Activated CD8-positive, alpha-beta memory T cell treated with anti-CD3 and anti-CD28 coated beads, Interleukin-2, amount 10 ng/mL, durations not matched to agents 7 days and 5 days (primary cell): Measurements from ENCODE around the gene CCDC9. TPM values are rescaled to one million over a fixed set of nuclear protein-coding genes. Genes with fewer than 3 reads are reported as not detected.

Experiments
- ATAC-seq: fragments of 150-1000 bp; cut with Tn5 transposase; one replicate; pipeline ENCODE4 v1.10.0; 2021; ENCODE audit warnings: moderate library complexity
- CTCF ChIA-PET: fragments of 350-600 bp; sonication (Branson Sonifier 250); formaldehyde crosslinking; loops from one replicate; lab custom pipeline; 2021; ENCODE audit warnings: antibody characterized with exemption; lab: Charles Lee
- DNase-seq: peaks from one replicate; pipeline ENCODE4 v3.0.0-alpha.2; 2020
- H3K27ac Mint-ChIP-seq: one replicate; pipeline ENCODE4 v1.8.0; 2021; ENCODE audit warnings: mild to moderate bottlenecking, mixed read lengths
- H3K27me3 Mint-ChIP-seq: one replicate; pipeline ENCODE4 v1.8.0; 2021; ENCODE audit warnings: mixed read lengths
- H3K36me3 Mint-ChIP-seq: one replicate; pipeline ENCODE4 v1.8.0; 2021; ENCODE audit warnings: mild to moderate bottlenecking, mixed read lengths
- H3K4me1 Mint-ChIP-seq: one replicate; pipeline ENCODE4 v1.8.0; 2021; ENCODE audit warnings: mixed read lengths
- H3K4me3 Mint-ChIP-seq: one replicate; pipeline ENCODE4 v1.8.0; 2021; ENCODE audit warnings: mild to moderate bottlenecking, moderate library complexity, mixed read lengths
- H3K9me3 Mint-ChIP-seq: one replicate; pipeline ENCODE4 v1.8.0; 2022; ENCODE audit warnings: low read depth, mixed read lengths
- total RNA-seq, 2 experiments: library from RNA; stranded (reverse); gene quantifications; one replicate each; pipeline ENCODE4 v1.2.3, GENCODE V29; 2021

Gene CCDC9
- total RNA-seq, result 10 to 100 TPM; 24.8 to 27.6 TPM

- peak within 1 kb of the TSS; percentile 85 for H3K4me3 Mint-ChIP-seq
- H3K27me3 Mint-ChIP-seq, result no peaks in the 10 kb centered on the region
- CTCF ChIA-PET, result interaction anchor here (0.7 to 5.2 kb wide), 12 partner anchors 10 to 861 kb away, joined by 3 to 106 read pairs (median 4); partner anchors contain the start of genes INAFM1 and SAE1
- H3K4me1 Mint-ChIP-seq, result peaks cover 23% of the 10 kb centered on the region
- no peaks in the 10 kb centered on the region for H3K9me3 Mint-ChIP-seq
- ATAC-seq (no peak), DNase-seq (peak; percentile 98)
- peak within 1 kb of the TSS; percentile 92 for H3K27ac Mint-ChIP-seq
- H3K36me3 Mint-ChIP-seq, result peaks cover 15% of the 10 kb centered on the region
These were observed at the start of gene CCDC9 for GRCh38 chr19:47255879-47256692. TSS of gene CCDC9 (plus strand) at chr19:47256525. CDS start at chr19:47258401, 1,876 bp downstream.

- no peaks in the 10 kb centered on the region for H3K9me3 Mint-ChIP-seq
- ATAC-seq (no peak), DNase-seq (no peak)
- peaks cover 30% of the 10 kb centered on the region for H3K36me3 Mint-ChIP-seq
- peak overlapping the region; percentile 57 for H3K27ac Mint-ChIP-seq
- CTCF ChIA-PET, result interaction anchor here (0.8 to 13.5 kb wide), 24 partner anchors 11 to 197 kb away, joined by 3 to 466 read pairs (median 8); partner anchors contain the start of genes CCDC9 and SAE1
- H3K27me3 Mint-ChIP-seq, result no peaks in the 10 kb centered on the region
- H3K4me1 Mint-ChIP-seq, result peaks cover 11% of the 10 kb centered on the region
- no peak overlapping the region for H3K4me3 Mint-ChIP-seq
These were observed 46.8 kb upstream of the CCDC9 start for GRCh38 chr19:47209319-47210179.

GRCh38 chr19:47210180-47210490 is 46.2 kb upstream of the CCDC9 start:
- no peak for ATAC-seq
- H3K4me1 Mint-ChIP-seq, result peaks cover 11% of the 10 kb centered on the region
- no peak for DNase-seq
- H3K9me3 Mint-ChIP-seq, result no peaks in the 10 kb centered on the region
- H3K36me3 Mint-ChIP-seq, result peaks cover 25% of the 10 kb centered on the region
- H3K4me3 Mint-ChIP-seq, result no peak overlapping the region
- CTCF ChIA-PET, result interaction anchor here (0.6 to 13.5 kb wide), 37 partner anchors 9 to 281 kb away, joined by 3 to 466 read pairs (median 5); partner anchors contain the start of genes CCDC9 and SAE1
- H3K27me3 Mint-ChIP-seq, result no peaks in the 10 kb centered on the region
- peak overlapping the region; percentile 92 for H3K27ac Mint-ChIP-seq

- peak overlapping the region; percentile 92 for H3K27ac Mint-ChIP-seq
- peaks cover 21% of the 10 kb centered on the region for H3K36me3 Mint-ChIP-seq
- no peaks in the 10 kb centered on the region for H3K9me3 Mint-ChIP-seq
- CTCF ChIA-PET, result interaction anchor here (0.6 to 13.5 kb wide), 40 partner anchors 8 to 280 kb away, joined by 3 to 466 read pairs (median 5); partner anchors contain the start of genes CCDC9, INAFM1 and SAE1
- peaks cover 11% of the 10 kb centered on the region for H3K4me1 Mint-ChIP-seq
- ATAC-seq (peak; percentile 85), DNase-seq (peak; percentile 90)
- no peaks in the 10 kb centered on the region for H3K27me3 Mint-ChIP-seq
- no peak overlapping the region for H3K4me3 Mint-ChIP-seq
These were observed 45.5 kb upstream of the CCDC9 start for GRCh38 chr19:47210689-47211316.

GRCh38 chr19:47215581-47215980 is 40.7 kb upstream of the CCDC9 start:
- Mint-ChIP-seq H3K9me3 (no peaks in the 10 kb centered on the region), H3K36me3 (peaks cover 6% of the 10 kb centered on the region), H3K27ac (no peak overlapping the region), H3K4me1 (peaks cover 9% of the 10 kb centered on the region), H3K27me3 (no peaks in the 10 kb centered on the region), H3K4me3 (no peak overlapping the region)
- no peak for ATAC-seq
- CTCF ChIA-PET, result interaction anchor here (1.1 to 13.5 kb wide), 3 partner anchors 10 to 59 kb away, joined by 4 to 466 read pairs (median 9); no protein-coding TSS in a partner anchor
- no peak for DNase-seq

GRCh38 chr19:47221080-47221841 is 35.1 kb upstream of the CCDC9 start:
- Mint-ChIP-seq H3K9me3 (no peaks in the 10 kb centered on the region), H3K27ac (no peak overlapping the region), H3K4me1 (peaks cover 6% of the 10 kb centered on the region), H3K36me3 (peaks cover 9% of the 10 kb centered on the region), H3K27me3 (no peaks in the 10 kb centered on the region), H3K4me3 (no peak overlapping the region)
- ATAC-seq (no peak), DNase-seq (no peak)
- CTCF ChIA-PET, result interaction anchor here (6.2 to 7.6 kb wide), 2 partner anchors 9 to 25 kb away, joined by 108 to 136 read pairs; no protein-coding TSS in a partner anchor

- no peak overlapping the region for H3K27ac Mint-ChIP-seq
- DNase-seq (no peak), ATAC-seq (no peak)
- peaks cover 10% of the 10 kb centered on the region for H3K4me1 Mint-ChIP-seq
- H3K4me3 Mint-ChIP-seq, result no peak overlapping the region
- peaks cover 9% of the 10 kb centered on the region for H3K36me3 Mint-ChIP-seq
- H3K27me3 Mint-ChIP-seq, result no peaks in the 10 kb centered on the region
- no peaks in the 10 kb centered on the region for H3K9me3 Mint-ChIP-seq
- CTCF ChIA-PET, result interaction anchor here (6.2 to 7.6 kb wide), 2 partner anchors 10 to 24 kb away, joined by 108 to 136 read pairs; no protein-coding TSS in a partner anchor
These were observed 34.4 kb upstream of the CCDC9 start for GRCh38 chr19:47221890-47222289.

- Mint-ChIP-seq H3K36me3 (peaks cover 6% of the 10 kb centered on the region), H3K27me3 (no peaks in the 10 kb centered on the region), H3K4me1 (peaks cover 18% of the 10 kb centered on the region), H3K4me3 (peak overlapping the region; percentile 75), H3K27ac (peak overlapping the region; percentile 90), H3K9me3 (no peaks in the 10 kb centered on the region)
- ATAC-seq, result peak; percentile 67
- CTCF ChIA-PET, result interaction anchor here (0.9 to 7.6 kb wide), 24 partner anchors 9 to 290 kb away, joined by 3 to 136 read pairs (median 5); partner anchors contain the start of genes DHX34, INAFM1, SAE1 and ZC3H4
- DNase-seq, result peak; percentile 88
These were observed 30.4 kb upstream of the CCDC9 start for GRCh38 chr19:47225746-47226425.

GRCh38 chr19:47226426-47227351 is 29.6 kb upstream of the CCDC9 start:
- Mint-ChIP-seq H3K36me3 (peaks cover 5% of the 10 kb centered on the region), H3K4me1 (peaks cover 22% of the 10 kb centered on the region), H3K27me3 (no peaks in the 10 kb centered on the region), H3K27ac (peak overlapping the region; percentile 90), H3K4me3 (peak overlapping the region; percentile 75), H3K9me3 (no peaks in the 10 kb centered on the region)
- DNase-seq (peak; percentile 91), ATAC-seq (peak; percentile 7)
- CTCF ChIA-PET, result interaction anchor here (0.9 to 7.6 kb wide), 24 partner anchors 8 to 289 kb away, joined by 3 to 136 read pairs (median 5); partner anchors contain the start of genes DHX34, INAFM1, SAE1 and ZC3H4

GRCh38 chr19:47227352-47228167 is 28.8 kb upstream of the CCDC9 start:
- Mint-ChIP-seq H3K36me3 (peaks cover 5% of the 10 kb centered on the region), H3K27me3 (no peaks in the 10 kb centered on the region), H3K4me3 (peak overlapping the region; percentile 75), H3K9me3 (no peaks in the 10 kb centered on the region), H3K27ac (peak overlapping the region; percentile 82), H3K4me1 (peaks cover 30% of the 10 kb centered on the region)
- DNase-seq (peak; percentile 83), ATAC-seq (no peak)
- CTCF ChIA-PET, result interaction anchor here (1.5 to 7.6 kb wide), 9 partner anchors 10 to 114 kb away, joined by 3 to 136 read pairs (median 12); partner anchors contain the start of gene ZC3H4
